ENCODE measurements around the gene PLLP. TPM values are rescaled to one million over a fixed set of nuclear protein-coding genes. Genes with fewer than 3 reads are reported as not detected.
A peak's percentile ranks its signal among the peaks of the same experiment; 100 is the strongest.
"Not testable (repeated sequence)": the region's sequence is repeated elsewhere in the genome, so short reads cannot be mapped to it uniquely, and the experiment has no call there.

PLLP gene
- total RNA-seq, 4 donors from 2014 or later = 1.7 to 11.4 (median 5.4) TPM

DNA sequence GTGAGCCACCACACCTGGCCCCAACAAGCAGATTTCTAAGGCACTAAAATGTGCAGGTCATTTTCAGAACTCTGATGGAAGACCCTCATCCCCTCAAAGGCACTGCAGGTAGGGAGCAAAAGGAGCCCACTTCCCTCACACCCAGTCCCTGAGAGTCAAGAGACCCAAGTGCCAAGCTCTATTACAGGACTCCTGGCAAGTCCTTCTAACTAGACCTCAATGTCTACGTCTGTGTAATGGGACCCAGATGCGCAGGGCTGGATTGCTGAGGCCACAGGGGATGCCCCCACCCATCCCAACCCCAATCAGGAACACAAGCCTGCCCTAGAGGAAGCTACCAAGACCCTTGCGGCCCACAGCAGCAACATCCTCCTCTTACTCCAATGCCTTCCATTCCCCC lies 2.7 kb downstream of the PLLP start:
- no peak overlapping the region for H3K27ac ChIP-seq
- TF ChIP-seq, protein P1, sequence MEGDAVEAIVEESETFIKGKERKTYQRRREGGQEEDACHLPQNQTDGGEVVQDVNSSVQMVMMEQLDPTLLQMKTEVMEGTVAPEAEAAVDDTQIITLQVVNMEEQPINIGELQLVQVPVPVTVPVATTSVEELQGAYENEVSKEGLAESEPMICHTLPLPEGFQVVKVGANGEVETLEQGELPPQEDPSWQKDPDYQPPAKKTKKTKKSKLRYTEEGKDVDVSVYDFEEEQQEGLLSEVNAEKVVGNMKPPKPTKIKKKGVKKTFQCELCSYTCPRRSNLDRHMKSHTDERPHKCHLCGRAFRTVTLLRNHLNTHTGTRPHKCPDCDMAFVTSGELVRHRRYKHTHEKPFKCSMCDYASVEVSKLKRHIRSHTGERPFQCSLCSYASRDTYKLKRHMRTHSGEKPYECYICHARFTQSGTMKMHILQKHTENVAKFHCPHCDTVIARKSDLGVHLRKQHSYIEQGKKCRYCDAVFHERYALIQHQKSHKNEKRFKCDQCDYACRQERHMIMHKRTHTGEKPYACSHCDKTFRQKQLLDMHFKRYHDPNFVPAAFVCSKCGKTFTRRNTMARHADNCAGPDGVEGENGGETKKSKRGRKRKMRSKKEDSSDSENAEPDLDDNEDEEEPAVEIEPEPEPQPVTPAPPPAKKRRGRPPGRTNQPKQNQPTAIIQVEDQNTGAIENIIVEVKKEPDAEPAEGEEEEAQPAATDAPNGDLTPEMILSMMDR (IDR thresholded peaks at IDR 0.05) = no peak
- no peak overlapping the region for H3K4me3 ChIP-seq
- ATAC-seq = no peak
- H3K9me3 ChIP-seq = no peaks in the 10 kb centered on the region
- 100% methylated on average over 1 to 3 of the region's 3 CpGs for WGBS, 2 donors (ENCODE audit: low coverage in 1 of 2)
- H3K4me1 ChIP-seq = peaks cover 0 to 21% (median 3%) of the 10 kb centered on the region in 3 donors
- H3K27me3 ChIP-seq = peaks cover 35% of the 10 kb centered on the region
- H3K36me3 ChIP-seq = no peaks in the 10 kb centered on the region

DNA sequence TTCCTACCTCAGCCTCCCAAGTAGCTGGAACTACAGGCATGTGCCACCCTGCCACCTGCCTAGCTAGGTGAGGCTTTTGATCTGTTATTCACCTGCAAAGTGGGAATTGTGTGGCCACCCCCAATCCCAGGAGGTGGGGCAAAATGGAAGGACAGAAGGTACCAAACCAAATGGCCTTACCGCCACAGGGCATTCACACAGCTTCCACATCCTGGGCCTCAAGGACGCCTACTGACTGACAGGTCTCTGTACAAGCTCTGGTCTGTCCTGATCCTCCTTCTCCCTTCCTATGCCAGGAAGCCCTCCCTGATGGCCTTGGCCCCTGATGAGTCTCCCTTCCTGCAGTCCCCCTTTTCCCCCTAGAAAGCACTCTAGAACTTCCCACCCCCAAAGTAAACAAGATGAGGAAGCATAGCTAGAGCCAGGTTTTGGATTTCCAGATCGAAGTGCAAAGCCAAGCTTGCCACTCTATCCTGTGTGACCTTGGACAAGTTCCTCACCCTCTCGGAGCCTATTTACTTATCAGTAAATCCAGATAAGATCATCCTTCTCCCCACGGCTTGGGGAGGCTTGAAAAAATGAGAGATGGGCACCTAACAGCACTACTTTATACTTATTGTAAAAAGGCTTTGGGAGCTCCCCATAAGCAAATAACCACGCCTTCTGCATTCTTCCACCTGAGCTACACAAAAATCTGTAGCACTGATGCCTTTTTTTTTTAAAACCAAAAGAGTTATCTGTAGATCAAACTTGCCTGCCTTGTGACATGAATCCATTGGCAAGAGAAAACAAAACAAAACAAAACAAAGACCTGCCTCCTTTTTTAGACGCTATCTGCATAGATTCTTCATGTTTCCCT lies 4.5 kb downstream of the PLLP start:
- 57 to 70% methylated on average over 5 to 7 of the region's 7 CpGs for WGBS, 2 donors (ENCODE audit: low coverage in 1 of 2)
- H3K27ac ChIP-seq = no peak overlapping the region

DNA sequence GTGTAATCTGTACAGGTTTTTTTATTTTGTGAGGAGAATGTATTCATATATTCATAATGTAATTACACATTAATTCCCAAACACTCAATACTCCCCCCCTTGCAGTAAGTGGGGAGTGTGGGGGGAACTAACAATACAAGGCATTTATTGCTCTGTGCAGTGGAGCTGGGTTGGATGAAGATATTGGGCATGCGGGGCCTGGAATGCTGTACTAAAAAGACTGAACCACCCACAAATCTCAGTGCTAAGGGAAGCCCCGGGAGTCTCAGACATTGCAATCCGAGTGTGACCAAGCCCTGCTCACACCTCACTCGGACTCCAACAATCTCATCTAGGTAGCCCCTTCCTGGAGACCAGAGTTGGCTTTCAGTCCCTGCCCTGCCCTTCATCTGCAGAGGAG lies 6.0 kb downstream of the PLLP start:
- 100% methylated on average over 1 of the region's 4 CpGs; no CpG with 5 or more reads in 1 of the 2 donors for WGBS, 2 donors (ENCODE audit: low coverage in 1 of 2)
- Histone ChIP-seq H3K4me1 (peaks cover 0 to 7% (median 0%) of the 10 kb centered on the region in 3 donors), H3K4me3 (no peak overlapping the region), H3K27me3 (peaks cover 12% of the 10 kb centered on the region), H3K36me3 (no peaks in the 10 kb centered on the region), H3K9me3 (no peaks in the 10 kb centered on the region), H3K27ac (no peak overlapping the region)
- TF ChIP-seq POLR2AphosphoS5 (IDR thresholded peaks at IDR 0.05) = no peak
- no peak for TF ChIP-seq EP300 (IDR thresholded peaks at IDR 0.05)
- no peak for TF ChIP-seq POLR2A (IDR thresholded peaks at IDR 0.05)
- TF ChIP-seq, protein P1 (IDR thresholded peaks at IDR 0.05) = no peak
- no peak for ATAC-seq

More for the DNA sequence above, 4.5 kb downstream of the PLLP start:
- no peak for ATAC-seq
- H3K9me3 ChIP-seq = no peaks in the 10 kb centered on the region
- no peak overlapping the region for H3K4me3 ChIP-seq
- TF ChIP-seq POLR2AphosphoS5 (IDR thresholded peaks at IDR 0.05) = no peak
- TF ChIP-seq EP300 (IDR thresholded peaks at IDR 0.05) = no peak
- TF ChIP-seq, protein P1 (IDR thresholded peaks at IDR 0.05) = no peak
- no peak for TF ChIP-seq POLR2A (IDR thresholded peaks at IDR 0.05)
- no peaks in the 10 kb centered on the region for H3K36me3 ChIP-seq
- peaks cover 28% of the 10 kb centered on the region for H3K27me3 ChIP-seq
- H3K4me1 ChIP-seq = peaks cover 0 to 22% (median 3%) of the 10 kb centered on the region in 3 donors

DNA sequence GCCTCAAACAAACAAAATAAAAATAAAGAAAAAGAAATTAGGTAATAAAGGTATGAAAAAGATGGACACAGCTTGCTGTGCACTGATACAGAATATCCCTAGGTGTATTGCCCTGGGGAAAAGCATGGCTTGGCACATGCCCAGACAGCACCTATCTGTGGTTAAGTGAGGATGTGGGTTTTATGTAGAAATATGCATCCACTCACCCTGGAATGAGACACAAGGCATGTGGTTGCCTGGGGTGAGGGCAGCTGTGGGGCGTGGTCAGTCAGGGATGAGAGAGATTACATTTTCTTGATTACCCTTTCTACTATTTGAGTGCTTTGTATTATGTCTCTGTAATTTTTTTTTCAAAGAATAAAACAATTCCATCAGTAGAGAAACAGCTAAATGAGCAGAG lies 6.9 kb downstream of the PLLP start:
- WGBS, 2 donors (ENCODE audit: low coverage in 1 of 2) = 43 to 93% methylated on average over 1 of the region's 1 CpG
- TF ChIP-seq POLR2AphosphoS5 (IDR thresholded peaks at IDR 0.05) (no peak), POLR2A (IDR thresholded peaks at IDR 0.05) (no peak), EP300 (IDR thresholded peaks at IDR 0.05) (no peak)
- TF ChIP-seq, protein P1 (IDR thresholded peaks at IDR 0.05) = no peak
- Histone ChIP-seq H3K9me3 (no peaks in the 10 kb centered on the region), H3K4me1 (peaks cover 0 to 7% (median 0%) of the 10 kb centered on the region in 3 donors), H3K27me3 (peaks cover 3% of the 10 kb centered on the region), H3K4me3 (no peak overlapping the region), H3K27ac (no peak overlapping the region), H3K36me3 (no peaks in the 10 kb centered on the region)
- no peak for ATAC-seq

DNA sequence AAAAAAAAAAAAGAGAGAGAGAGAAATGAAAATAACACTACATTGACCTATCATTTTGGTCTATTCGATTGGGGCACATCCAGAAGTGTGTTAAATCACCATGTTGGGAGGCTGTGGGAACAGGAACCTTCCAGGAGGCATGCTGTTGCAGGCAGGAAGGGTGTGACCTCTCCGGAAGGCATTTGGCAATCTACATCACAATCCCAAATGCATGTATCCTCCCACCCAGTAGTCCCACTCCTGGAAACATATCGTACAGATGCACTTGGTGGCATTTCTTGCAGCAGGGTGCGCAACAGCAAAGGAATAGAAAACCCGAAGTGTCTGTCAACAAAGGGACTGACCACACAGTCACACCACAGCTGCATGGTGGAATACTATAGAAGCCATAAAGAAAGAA lies 7.9 kb downstream of the PLLP start:
- H3K4me1 ChIP-seq = peaks cover 0 to 7% (median 0%) of the 10 kb centered on the region in 3 donors
- no peak overlapping the region for H3K27ac ChIP-seq

DNA sequence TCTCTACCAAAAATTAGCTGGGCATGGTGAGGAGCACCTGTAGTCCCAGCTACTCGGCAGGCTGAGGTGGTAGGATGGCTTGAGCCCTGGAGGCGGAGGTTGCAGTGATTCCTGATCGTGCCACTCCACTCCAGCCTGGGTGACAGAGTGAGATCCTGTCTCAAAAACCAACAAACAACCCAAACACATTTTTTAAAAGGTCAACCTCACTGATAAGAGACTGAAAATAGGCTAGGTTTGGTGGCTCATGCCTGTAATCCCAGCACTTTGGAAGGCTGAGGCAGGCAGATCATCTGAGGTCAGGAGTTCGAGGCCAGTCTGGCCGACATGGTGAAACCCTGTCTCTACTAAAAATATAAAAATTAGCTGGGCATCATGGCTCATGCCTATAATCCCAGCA lies 8.5 kb downstream of the PLLP start:
- ATAC-seq, H3K4me3 ChIP-seq, H3K4me1 ChIP-seq, H3K27me3 ChIP-seq, H3K9me3 ChIP-seq, H3K36me3 ChIP-seq: not testable (repeated sequence)
- peak overlapping the region in 1 of 4 donors; percentile 22 for H3K27ac ChIP-seq
- 56 to 94% methylated on average over 2 to 3 of the region's 5 CpGs for WGBS, 2 donors (ENCODE audit: low coverage in 1 of 2)

More for the DNA sequence above, 7.9 kb downstream of the PLLP start:
- Histone ChIP-seq H3K36me3 (no peaks in the 10 kb centered on the region), H3K27me3 (no peaks in the 10 kb centered on the region), H3K9me3 (no peaks in the 10 kb centered on the region), H3K4me3 (no peak overlapping the region)
- peak; percentile 73 for ATAC-seq
- 54 to 81% methylated on average over 2 to 5 of the region's 5 CpGs for WGBS, 2 donors (ENCODE audit: low coverage in 1 of 2)
- no peak for TF ChIP-seq EP300 (IDR thresholded peaks at IDR 0.05)
- no peak for TF ChIP-seq POLR2A (IDR thresholded peaks at IDR 0.05)
- TF ChIP-seq, protein P1 (IDR thresholded peaks at IDR 0.05) = no peak
